AG09319 (cell line): ENCODE measurements around the gene GUK1.

Source experiments
- DNase-seq: peaks from one replicate; pipeline ENCODE4 v3.0.0-alpha.2; 2010; ENCODE audit warnings: low read depth; ENCODE audit errors: extremely low read depth
- TF ChIP-seq, protein P1 (sequence below): IDR thresholded peaks from 2 replicates; pipeline ENCODE4 v1.5.1; 2011; ENCODE audit warnings: low read depth, mild to moderate bottlenecking, inconsistent platforms, low read length, moderate library complexity

The GUK1 gene, protein sequence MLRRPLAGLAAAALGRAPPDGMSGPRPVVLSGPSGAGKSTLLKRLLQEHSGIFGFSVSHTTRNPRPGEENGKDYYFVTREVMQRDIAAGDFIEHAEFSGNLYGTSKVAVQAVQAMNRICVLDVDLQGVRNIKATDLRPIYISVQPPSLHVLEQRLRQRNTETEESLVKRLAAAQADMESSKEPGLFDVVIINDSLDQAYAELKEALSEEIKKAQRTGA

GRCh38 chr1:228139931-228140723 is at the start of gene GUK1:
GUK1 (plus strand) TSS chr1:228140279; CDS start chr1:228140303, 24 bp downstream.
- TF ChIP-seq, protein P1, sequence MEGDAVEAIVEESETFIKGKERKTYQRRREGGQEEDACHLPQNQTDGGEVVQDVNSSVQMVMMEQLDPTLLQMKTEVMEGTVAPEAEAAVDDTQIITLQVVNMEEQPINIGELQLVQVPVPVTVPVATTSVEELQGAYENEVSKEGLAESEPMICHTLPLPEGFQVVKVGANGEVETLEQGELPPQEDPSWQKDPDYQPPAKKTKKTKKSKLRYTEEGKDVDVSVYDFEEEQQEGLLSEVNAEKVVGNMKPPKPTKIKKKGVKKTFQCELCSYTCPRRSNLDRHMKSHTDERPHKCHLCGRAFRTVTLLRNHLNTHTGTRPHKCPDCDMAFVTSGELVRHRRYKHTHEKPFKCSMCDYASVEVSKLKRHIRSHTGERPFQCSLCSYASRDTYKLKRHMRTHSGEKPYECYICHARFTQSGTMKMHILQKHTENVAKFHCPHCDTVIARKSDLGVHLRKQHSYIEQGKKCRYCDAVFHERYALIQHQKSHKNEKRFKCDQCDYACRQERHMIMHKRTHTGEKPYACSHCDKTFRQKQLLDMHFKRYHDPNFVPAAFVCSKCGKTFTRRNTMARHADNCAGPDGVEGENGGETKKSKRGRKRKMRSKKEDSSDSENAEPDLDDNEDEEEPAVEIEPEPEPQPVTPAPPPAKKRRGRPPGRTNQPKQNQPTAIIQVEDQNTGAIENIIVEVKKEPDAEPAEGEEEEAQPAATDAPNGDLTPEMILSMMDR, result no peak; the same call in 1 of the 2 replicates
- peak; percentile 98 for DNase-seq

- DNase-seq, result no peak
- TF ChIP-seq, protein P1, result no peak
These were observed 49.4 kb upstream of the GUK1 start for GRCh38 chr1:228090613-228091081.

DNA sequence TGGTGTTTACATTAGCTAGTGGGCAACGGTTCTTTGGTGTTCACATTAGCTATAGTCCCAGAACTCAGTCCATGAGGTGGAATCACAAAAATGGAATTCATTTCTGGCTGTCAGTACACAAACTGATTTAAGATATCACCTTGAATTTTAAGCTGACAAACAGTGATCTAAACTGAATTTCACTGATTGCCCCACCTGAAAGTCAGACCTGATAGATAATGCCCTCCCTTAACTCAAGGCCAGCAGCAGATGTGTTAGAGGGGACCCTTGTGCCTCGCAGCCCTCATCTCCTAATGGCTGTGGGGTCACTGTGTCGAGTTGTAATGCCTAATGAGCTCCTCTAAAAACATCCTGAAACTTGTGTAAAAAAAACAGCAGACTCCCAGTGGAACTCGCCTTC is 49.0 kb upstream of the GUK1 start:
- TF ChIP-seq, protein P1, result no peak
- DNase-seq, result no peak

- DNase-seq, result no peak
- TF ChIP-seq, protein P1, result no peak
These were observed 47.6 kb upstream of the GUK1 start for GRCh38 chr1:228092342-228093049.

DNA sequence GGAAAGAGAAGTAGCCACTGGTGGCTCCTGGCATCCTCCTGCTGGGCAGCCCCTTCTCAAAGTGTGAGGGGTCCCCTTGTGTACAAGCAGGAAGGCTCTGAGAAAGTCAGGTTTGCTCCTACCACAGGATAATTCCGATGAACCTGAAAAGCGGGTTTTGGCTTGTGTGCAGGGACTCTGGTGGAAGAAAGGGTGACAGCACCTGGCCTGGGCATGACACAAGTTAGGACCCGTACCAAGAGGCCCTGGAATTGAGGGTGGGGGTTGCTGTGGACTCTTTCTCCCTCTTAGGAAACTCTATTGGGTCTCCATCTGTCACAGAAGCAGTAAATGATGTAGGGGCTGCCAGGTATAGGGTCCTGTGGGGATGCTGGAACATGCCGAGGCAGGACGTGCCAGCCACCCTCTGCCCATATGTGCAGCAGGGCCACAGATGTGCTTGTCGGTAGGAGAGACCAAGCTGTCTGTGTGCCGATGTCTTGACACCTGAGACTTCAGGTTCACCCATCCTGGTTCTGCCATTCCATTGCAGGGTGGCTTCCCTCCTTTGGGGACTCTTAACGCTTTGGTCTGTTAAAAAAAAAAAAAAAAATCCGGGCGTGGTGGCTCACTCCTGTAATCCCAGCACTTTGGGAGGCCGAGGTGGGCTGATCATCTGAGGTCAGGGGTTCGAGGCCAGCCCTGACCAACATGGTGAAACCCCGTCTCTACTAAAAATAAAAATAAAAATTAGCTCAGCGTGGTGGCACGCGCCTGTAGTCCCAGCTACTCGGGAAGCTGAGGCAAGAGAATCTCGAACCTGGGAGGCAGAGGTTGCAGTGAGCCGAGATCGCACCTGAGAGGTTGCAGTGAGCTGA is 46.8 kb upstream of the GUK1 start:
- no peak for DNase-seq
- TF ChIP-seq, protein P1, result no peak

DNA sequence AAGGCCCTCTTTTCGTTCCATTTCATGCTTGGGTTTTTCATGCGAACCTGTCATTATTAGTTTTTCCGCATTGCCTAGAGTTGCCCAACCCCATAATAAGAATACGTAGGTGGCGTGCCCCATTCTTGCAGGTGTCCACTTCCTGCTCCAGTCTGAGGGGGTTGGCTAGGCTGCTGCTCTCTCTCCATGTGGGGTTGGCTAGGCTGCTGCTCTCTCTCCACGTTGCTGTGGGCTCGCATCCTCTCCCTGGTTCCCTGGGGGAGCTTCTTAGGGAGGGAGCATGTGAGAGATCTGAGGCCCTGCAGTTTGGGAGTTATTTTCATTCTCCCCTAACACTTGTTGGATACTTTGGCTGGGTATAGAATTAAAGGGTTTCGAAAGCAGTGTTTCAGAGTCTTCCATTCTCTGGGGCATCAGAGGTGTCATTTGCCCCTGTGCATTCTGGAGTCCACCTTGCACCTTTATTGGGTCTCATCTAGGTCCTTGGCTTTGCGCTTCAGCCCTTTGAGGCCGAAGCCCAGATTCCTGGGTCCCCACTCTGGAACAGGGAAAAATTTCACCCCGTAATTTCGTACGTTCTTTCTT is 45.6 kb upstream of the GUK1 start:
- DNase-seq, result no peak

More for the DNA sequence above, 45.6 kb upstream of the GUK1 start:
- TF ChIP-seq, protein P1, result no peak
